ENCODE measurements around the gene F13A1. TPM values are rescaled to one million over a fixed set of nuclear protein-coding genes. Genes with fewer than 3 reads are reported as not detected.

Gene F13A1
- polyA plus RNA-seq, 1 donor (not counting 4 experiments of a cell fraction or from before 2014, with no cell fraction given): not detected

DNA sequence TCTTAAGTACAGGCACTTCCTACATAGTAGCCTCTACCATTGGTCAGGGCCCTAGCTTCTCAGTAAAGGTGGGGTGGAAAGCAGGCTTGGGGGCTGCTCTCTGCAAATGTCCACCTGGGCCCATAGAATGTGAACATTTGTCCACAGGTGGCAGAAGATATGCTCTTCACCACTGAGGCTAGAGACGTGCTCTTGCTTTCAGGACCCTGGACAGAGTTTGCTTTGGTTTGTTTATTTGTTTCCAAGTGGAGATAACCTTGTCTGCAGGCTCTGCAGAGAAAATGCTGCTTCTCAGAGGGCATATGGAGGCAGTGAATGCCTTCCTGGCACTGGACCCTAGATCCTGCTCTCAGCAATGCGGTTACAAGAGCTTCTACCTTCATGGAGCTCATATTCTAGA lies 129.0 kb downstream of the F13A1 start:
- Histone ChIP-seq H3K9ac (ENCODE audit: control insufficient read depth, extremely low read depth, insufficient read depth, low read length) (no peak overlapping the region), H3K4me1 (ENCODE audit: control insufficient read depth, extremely low read depth, insufficient read depth, low read length) (no peaks in the 10 kb centered on the region), H2AFZ (ENCODE audit: control insufficient read depth, low read length) (no peak overlapping the region), H3K36me3 (ENCODE audit: control insufficient read depth in 2 of 2, extremely low read depth in 1 of 2, insufficient read depth in 2 of 2, low read length in 2 of 2) (no peaks in the 10 kb centered on the region), H3K27me3 (ENCODE audit: control insufficient read depth, extremely low read depth, insufficient read depth, low read length) (no peaks in the 10 kb centered on the region), H3K9me1 (ENCODE audit: control insufficient read depth, extremely low read depth, insufficient read depth, low read length) (no peaks in the 10 kb centered on the region), H3K4me3 (ENCODE audit: control insufficient read depth in 2 of 3, extremely low read depth in 1 of 3, insufficient read depth in 2 of 3, low read depth in 1 of 3, low read length in 3 of 3) (no peak overlapping the region), H3K4me2 (ENCODE audit: control insufficient read depth, extremely low read depth, insufficient read depth, low read depth, low read length) (no peak overlapping the region), H3K9me3 (ENCODE audit: control insufficient read depth, low read depth, low read length) (no peaks in the 10 kb centered on the region), H3K79me2 (ENCODE audit: control insufficient read depth, insufficient read depth, low read length) (no peaks in the 10 kb centered on the region), H3K27ac (ENCODE audit: control insufficient read depth, insufficient read depth, low read length) (no peak overlapping the region), H4K20me1 (ENCODE audit: control insufficient read depth, extremely low read depth, insufficient read depth, low read length) (no peaks in the 10 kb centered on the region)
- dilution Hi-C loops (cut with MboI; ENCODE audit: extremely low pct_ligation_motif_present, low sequenced_read_pairs): no loop called here
- no peak for FAIRE-seq
- DNase-seq (ENCODE audit: low read depth, low spot score): no peak
- TF ChIP-seq EZH2 (IDR thresholded peaks at IDR 0.05; ENCODE audit: low read length): no peak
- TF ChIP-seq, protein P1, sequence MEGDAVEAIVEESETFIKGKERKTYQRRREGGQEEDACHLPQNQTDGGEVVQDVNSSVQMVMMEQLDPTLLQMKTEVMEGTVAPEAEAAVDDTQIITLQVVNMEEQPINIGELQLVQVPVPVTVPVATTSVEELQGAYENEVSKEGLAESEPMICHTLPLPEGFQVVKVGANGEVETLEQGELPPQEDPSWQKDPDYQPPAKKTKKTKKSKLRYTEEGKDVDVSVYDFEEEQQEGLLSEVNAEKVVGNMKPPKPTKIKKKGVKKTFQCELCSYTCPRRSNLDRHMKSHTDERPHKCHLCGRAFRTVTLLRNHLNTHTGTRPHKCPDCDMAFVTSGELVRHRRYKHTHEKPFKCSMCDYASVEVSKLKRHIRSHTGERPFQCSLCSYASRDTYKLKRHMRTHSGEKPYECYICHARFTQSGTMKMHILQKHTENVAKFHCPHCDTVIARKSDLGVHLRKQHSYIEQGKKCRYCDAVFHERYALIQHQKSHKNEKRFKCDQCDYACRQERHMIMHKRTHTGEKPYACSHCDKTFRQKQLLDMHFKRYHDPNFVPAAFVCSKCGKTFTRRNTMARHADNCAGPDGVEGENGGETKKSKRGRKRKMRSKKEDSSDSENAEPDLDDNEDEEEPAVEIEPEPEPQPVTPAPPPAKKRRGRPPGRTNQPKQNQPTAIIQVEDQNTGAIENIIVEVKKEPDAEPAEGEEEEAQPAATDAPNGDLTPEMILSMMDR (optimal IDR thresholded peaks at IDR 0.05 in 1 of 3, IDR thresholded peaks at IDR 0.05 in 1 of 3, conservative IDR thresholded peaks at IDR 0.05 in 1 of 3; ENCODE audit: extremely low read depth in 1 of 3, insufficient read depth in 2 of 3, low read length in 3 of 3): no peak

GRCh38 chr6:6180684-6181083 lies 139.8 kb downstream of the F13A1 start:
- H3K4me2 ChIP-seq (ENCODE audit: control insufficient read depth, extremely low read depth, insufficient read depth, low read depth, low read length): no peak overlapping the region
- no peak for DNase-seq (ENCODE audit: low read depth, low spot score)
- TF ChIP-seq EZH2 (IDR thresholded peaks at IDR 0.05; ENCODE audit: low read length): no peak
- TF ChIP-seq, protein P1 (optimal IDR thresholded peaks at IDR 0.05 in 1 of 3, IDR thresholded peaks at IDR 0.05 in 1 of 3, conservative IDR thresholded peaks at IDR 0.05 in 1 of 3; ENCODE audit: extremely low read depth in 1 of 3, insufficient read depth in 2 of 3, low read length in 3 of 3): no peak
- no peaks in the 10 kb centered on the region for H3K79me2 ChIP-seq (ENCODE audit: control insufficient read depth, insufficient read depth, low read length)
- no peaks in the 10 kb centered on the region for H3K9me3 ChIP-seq (ENCODE audit: control insufficient read depth, low read depth, low read length)
- H3K9me1 ChIP-seq (ENCODE audit: control insufficient read depth, extremely low read depth, insufficient read depth, low read length): no peaks in the 10 kb centered on the region
- H3K27ac ChIP-seq (ENCODE audit: control insufficient read depth, insufficient read depth, low read length): no peak overlapping the region
- H3K4me1 ChIP-seq (ENCODE audit: control insufficient read depth, extremely low read depth, insufficient read depth, low read length): no peaks in the 10 kb centered on the region
- no peak for FAIRE-seq
- H3K9ac ChIP-seq (ENCODE audit: control insufficient read depth, extremely low read depth, insufficient read depth, low read length): no peak overlapping the region
- dilution Hi-C loops (cut with MboI; ENCODE audit: extremely low pct_ligation_motif_present, low sequenced_read_pairs): no loop called here
- H2AFZ ChIP-seq (ENCODE audit: control insufficient read depth, low read length): no peak overlapping the region
- H3K27me3 ChIP-seq (ENCODE audit: control insufficient read depth, extremely low read depth, insufficient read depth, low read length): no peaks in the 10 kb centered on the region
- H3K4me3 ChIP-seq (ENCODE audit: control insufficient read depth in 2 of 3, extremely low read depth in 1 of 3, insufficient read depth in 2 of 3, low read depth in 1 of 3, low read length in 3 of 3): no peak overlapping the region
- no peaks in the 10 kb centered on the region for H3K36me3 ChIP-seq (ENCODE audit: control insufficient read depth in 2 of 2, extremely low read depth in 1 of 2, insufficient read depth in 2 of 2, low read length in 2 of 2)
- H4K20me1 ChIP-seq (ENCODE audit: control insufficient read depth, extremely low read depth, insufficient read depth, low read length): no peaks in the 10 kb centered on the region

Data from keratinocyte (primary cell).